Neural cell (in vitro differentiated cells): ENCODE results near the gene PCBD2. TPM values are rescaled to one million over a fixed set of nuclear protein-coding genes. Genes with fewer than 3 reads are reported as not detected.

Experiments used
- H2AFZ ChIP-seq: fragments of 200-600, 300-800 bp; sonication (generic), shearing (Covaris generic); 2 replicates; pipeline ENCODE4 v1.6.0; 2014; ENCODE audit warnings: low read depth, mild to moderate bottlenecking, antibody characterized with exemption, low read length, moderate library complexity
- H3F3A ChIP-seq: fragments of 200-600 bp; shearing (Covaris generic); 2 replicates; pipeline ENCODE4 v1.6.1; 2016; ENCODE audit warnings: mild to moderate bottlenecking, moderate library complexity, mixed read lengths, antibody characterized with exemption, low read length; ENCODE audit not compliant: insufficient read depth, poor library complexity, severe bottlenecking
- H3K27ac ChIP-seq: fragments of 200-600, 300-800 bp; sonication (generic), shearing (Covaris generic); 2 replicates; pipeline ENCODE4 v1.5.1; 2014; ENCODE audit warnings: mild to moderate bottlenecking, low read length, moderate library complexity
- H3K27me3 ChIP-seq: fragments of 300-800, 200-600 bp; sonication (generic), shearing (Covaris generic); 2 replicates; pipeline ENCODE4 v1.6.0; 2014; ENCODE audit warnings: mild to moderate bottlenecking, low read depth, low read length, moderate library complexity; ENCODE audit not compliant: insufficient read depth
- H3K36me3 ChIP-seq: fragments of 300-800, 200-600 bp; sonication (generic), shearing (Covaris generic); 2 replicates; pipeline ENCODE4 v1.5.1; 2014; ENCODE audit warnings: mild to moderate bottlenecking, antibody characterized with exemption, low read length, moderate library complexity; ENCODE audit not compliant: insufficient read depth
- H3K4me2 ChIP-seq: fragments of 300-800, 200-600 bp; sonication (generic), shearing (Covaris generic); 2 replicates; pipeline ENCODE4 v1.6.0; 2014; ENCODE audit warnings: mild to moderate bottlenecking, low read length
- H3K4me3 ChIP-seq: fragments of 300-800, 200-600 bp; sonication (generic), shearing (Covaris generic); 2 replicates; pipeline ENCODE4 v1.5.1; 2014; ENCODE audit warnings: mild to moderate bottlenecking, low read length, moderate library complexity
- H3K79me2 ChIP-seq: fragments of 200-600 bp; shearing (Covaris generic); replicated peaks from 2 replicates; pipeline ENCODE4 v1.6.0; 2014; ENCODE audit warnings: mild to moderate bottlenecking, low read length, moderate library complexity; ENCODE audit not compliant: insufficient read depth
- H3K9ac ChIP-seq: fragments of 300-800, 200-600 bp; sonication (generic), shearing (Covaris generic); 2 replicates; pipeline ENCODE4 v1.6.1; 2016; ENCODE audit warnings: mild to moderate bottlenecking, low read length, mixed read lengths
- H3K9me2 ChIP-seq: fragments of 200-600 bp; shearing (Covaris generic); 2 replicates; pipeline ENCODE4 v1.6.1; 2016; ENCODE audit warnings: mild to moderate bottlenecking, low read length, mixed read lengths; ENCODE audit not compliant: insufficient read depth
- H3K9me3 ChIP-seq: fragments of 200-600, 300-800 bp; sonication (generic), shearing (Covaris generic); 2 replicates; pipeline ENCODE4 v1.6.1; 2016; ENCODE audit warnings: mild to moderate bottlenecking, mixed run types, low read length, moderate library complexity, mixed read lengths
- H4K20me1 ChIP-seq: fragments of 200-600 bp; shearing (Covaris generic); 2 replicates; pipeline ENCODE4 v1.6.1; 2016; ENCODE audit warnings: mild to moderate bottlenecking, mixed run types; ENCODE audit not compliant: insufficient read depth
- CTCF ChIP-seq: fragments of 450-650 bp; IDR thresholded peaks from 2 replicates; pipeline ENCODE4 v1.5.1; 2014; ENCODE audit warnings: antibody characterized with exemption, mild to moderate bottlenecking, moderate library complexity; ENCODE audit not compliant: poor library complexity, severe bottlenecking
- EP300 ChIP-seq: fragments of 450-650 bp; conservative IDR thresholded peaks from 2 replicates; pipeline ENCODE4 v1.6.1; 2014; ENCODE audit warnings: antibody characterized with exemption, mild to moderate bottlenecking, moderate library complexity; ENCODE audit not compliant: poor library complexity, severe bottlenecking
- EZH2 ChIP-seq: fragments of 200-600, 300-800 bp; shearing (Covaris generic), sonication (generic); IDR thresholded peaks from 2 replicates; pipeline ENCODE4 v1.6.1; 2014; ENCODE audit warnings: antibody characterized with exemption, low read length, borderline replicate concordance, mild to moderate bottlenecking; ENCODE audit not compliant: insufficient read depth, poor library complexity, severe bottlenecking
- MXI1 ChIP-seq: fragments of 450-650 bp; conservative IDR thresholded peaks from 2 replicates; pipeline ENCODE4 v1.6.1; 2014; ENCODE audit warnings: antibody characterized with exemption, mild to moderate bottlenecking; ENCODE audit not compliant: poor library complexity, severe bottlenecking
- POLR2AphosphoS5 ChIP-seq: IDR thresholded peaks from 2 replicates; pipeline ENCODE4 v1.6.1; 2012
- RAD21 ChIP-seq: fragments of 450-650 bp; conservative IDR thresholded peaks from 2 replicates; pipeline ENCODE4 v1.6.1; 2014; ENCODE audit warnings: antibody characterized with exemption, mild to moderate bottlenecking, moderate library complexity
- REST ChIP-seq: IDR thresholded peaks from 2 replicates; pipeline ENCODE4 v1.6.1; 2012; ENCODE audit warnings: borderline replicate concordance
- SMC3 ChIP-seq: fragments of 450-650 bp; conservative IDR thresholded peaks from 2 replicates; pipeline ENCODE4 v1.6.1; 2014; ENCODE audit warnings: antibody characterized with exemption, mild to moderate bottlenecking, moderate library complexity; ENCODE audit not compliant: poor library complexity
- TAF1 ChIP-seq: IDR thresholded peaks from 2 replicates; pipeline ENCODE4 v1.6.1; 2012; ENCODE audit warnings: low read depth
- polyA plus RNA-seq: library from polyadenylated mRNA; depleted of rRNA; stranded (reverse); fragments of >200 nt; gene quantifications from 2 replicates; pipeline ENCODE4 v1.2.3, GENCODE V29; 2014

PCBD2 gene
- polyA plus RNA-seq, 1 donor from 2014 or later = 6.0 TPM

GRCh38 chr5:134994560-134995156 lies 89.7 kb downstream of the PCBD2 start (continued):
- no peak for TF ChIP-seq MXI1
- no peak for TF ChIP-seq RAD21

- H3K4me3 ChIP-seq = no peak overlapping the region
- H3K36me3 ChIP-seq = no peaks in the 10 kb centered on the region
- no peak overlapping the region for H3K4me2 ChIP-seq
- H3F3A ChIP-seq = no peaks in the 10 kb centered on the region
- no peaks in the 10 kb centered on the region for H4K20me1 ChIP-seq
- no peak overlapping the region for H2AFZ ChIP-seq
- no peak overlapping the region for H3K9ac ChIP-seq
- H3K79me2 ChIP-seq = no peaks in the 10 kb centered on the region
- no peaks in the 10 kb centered on the region for H3K9me2 ChIP-seq
- TF ChIP-seq REST (no peak), TAF1 (no peak), POLR2AphosphoS5 (no peak), EZH2 (no peak), RAD21 (no peak), MXI1 (no peak), EP300 (no peak), CTCF (no peak), SMC3 (no peak)
- H3K9me3 ChIP-seq = no peaks in the 10 kb centered on the region
- H3K27ac ChIP-seq = no peak overlapping the region
- H3K27me3 ChIP-seq = no peaks in the 10 kb centered on the region
These were observed 91.0 kb downstream of the PCBD2 start for GRCh38 chr5:134995850-134996402.

GRCh38 chr5:134997015-134997414 lies 92.1 kb downstream of the PCBD2 start:
- TF ChIP-seq MXI1 (no peak), REST (no peak), POLR2AphosphoS5 (no peak), SMC3 (no peak), RAD21 (no peak), EP300 (no peak), CTCF (no peak), TAF1 (no peak), EZH2 (no peak)
- H4K20me1 ChIP-seq = no peaks in the 10 kb centered on the region
- no peak overlapping the region for H3K9ac ChIP-seq
- no peaks in the 10 kb centered on the region for H3K79me2 ChIP-seq
- no peak overlapping the region for H3K4me3 ChIP-seq
- H3F3A ChIP-seq = no peaks in the 10 kb centered on the region
- H3K9me3 ChIP-seq = no peaks in the 10 kb centered on the region
- H3K36me3 ChIP-seq = no peaks in the 10 kb centered on the region
- H3K9me2 ChIP-seq = no peaks in the 10 kb centered on the region
- H3K4me2 ChIP-seq = no peak overlapping the region
- H3K27me3 ChIP-seq = no peaks in the 10 kb centered on the region
- no peak overlapping the region for H2AFZ ChIP-seq
- no peak overlapping the region for H3K27ac ChIP-seq
